ENCODE data around the gene DGLUCY. TPM values are rescaled to one million over a fixed set of nuclear protein-coding genes. Genes with fewer than 3 reads are reported as not detected.
"Not testable (repeated sequence)": the region's sequence is repeated elsewhere in the genome, so short reads cannot be mapped to it uniquely, and the experiment has no call there.

Gene DGLUCY
- total and polyA plus RNA-seq, 2 experiments from 2014 or later: 15.2 to 15.7 TPM

- Histone ChIP-seq H4K20me1 (ENCODE audit: insufficient read depth) (no peaks in the 10 kb centered on the region), H3K9ac (no peak overlapping the region), H3K27me3 (replicated peaks; ENCODE audit: insufficient read depth) (no peaks in the 10 kb centered on the region), H3K79me2 (ENCODE audit: insufficient read depth) (no peaks in the 10 kb centered on the region), H2AFZ (no peak overlapping the region), H3K4me1 (ENCODE audit: insufficient read depth) (0 out of 2 replicates have a peak, but pooled peaks cover 5% of the 10 kb centered on the region), H3K27ac (no peak overlapping the region), H3F3A (ENCODE audit: insufficient read depth) (peaks cover 7% of the 10 kb centered on the region), H3K36me3 (ENCODE audit: low read depth) (no peaks in the 10 kb centered on the region), H3K9me3 (ENCODE audit: low read depth) (no peaks in the 10 kb centered on the region), H3K4me3 (no peak overlapping the region), H3K4me2 (ENCODE audit: unreplicated experiment) (no peak overlapping the region), H3K9me2 (ENCODE audit: insufficient read depth) (no peaks in the 10 kb centered on the region)
- in situ Hi-C loops (cut with MboI): no loop called here
- TF ChIP-seq EZH2 (IDR thresholded peaks at IDR 0.05; ENCODE audit: insufficient read depth, poor library complexity, severe bottlenecking): no peak
- no peak for TF ChIP-seq EZH2phosphoT487 (IDR thresholded peaks at IDR 0.05; ENCODE audit: insufficient read depth, low read depth)
- WGBS, 2 experiments (ENCODE audit: low coverage in 1 of 2, low lambda C conversion rate in 2 of 2, missing lambda C conversion rate in 2 of 2): 96 to 100% methylated on average over 2 of the region's 2 CpGs
- no peak for DNase-seq
These were observed 149.5 kb downstream of the DGLUCY start for GRCh38 chr14:91263329-91263728.

GRCh38 chr14:91264151-91265150 lies 150.6 kb downstream of the DGLUCY start:
- H3F3A ChIP-seq (ENCODE audit: insufficient read depth): no peaks in the 10 kb centered on the region
- peaks cover 4% of the 10 kb centered on the region; the same call in 1 of the 2 replicates for H3K4me1 ChIP-seq (ENCODE audit: insufficient read depth)
- no peaks in the 10 kb centered on the region for H3K9me3 ChIP-seq (ENCODE audit: low read depth)
- no peak for TF ChIP-seq EZH2 (IDR thresholded peaks at IDR 0.05; ENCODE audit: insufficient read depth, poor library complexity, severe bottlenecking)
- TF ChIP-seq EZH2phosphoT487 (IDR thresholded peaks at IDR 0.05; ENCODE audit: insufficient read depth, low read depth): no peak
- in situ Hi-C loops (cut with MboI): no loop called here
- DNase-seq: peak; percentile 59
- H3K4me3 ChIP-seq: peak overlapping the region; percentile 70
- peak overlapping the region; percentile 53 for H3K4me2 ChIP-seq (ENCODE audit: unreplicated experiment)
- H3K27ac ChIP-seq: no peak overlapping the region
- no peaks in the 10 kb centered on the region for H3K79me2 ChIP-seq (ENCODE audit: insufficient read depth)
- no peaks in the 10 kb centered on the region for H3K9me2 ChIP-seq (ENCODE audit: insufficient read depth)
- no peaks in the 10 kb centered on the region for H4K20me1 ChIP-seq (ENCODE audit: insufficient read depth)
- WGBS, 2 experiments (ENCODE audit: low coverage in 1 of 2, low lambda C conversion rate in 2 of 2, missing lambda C conversion rate in 2 of 2): 25 to 31% methylated on average over 42 to 49 of the region's 69 CpGs
- H3K27me3 ChIP-seq (replicated peaks; ENCODE audit: insufficient read depth): no peaks in the 10 kb centered on the region
- peak overlapping the region; percentile 63 for H3K9ac ChIP-seq
- peak overlapping the region; percentile 79 for H2AFZ ChIP-seq
- H3K36me3 ChIP-seq (ENCODE audit: low read depth): no peaks in the 10 kb centered on the region

DNA sequence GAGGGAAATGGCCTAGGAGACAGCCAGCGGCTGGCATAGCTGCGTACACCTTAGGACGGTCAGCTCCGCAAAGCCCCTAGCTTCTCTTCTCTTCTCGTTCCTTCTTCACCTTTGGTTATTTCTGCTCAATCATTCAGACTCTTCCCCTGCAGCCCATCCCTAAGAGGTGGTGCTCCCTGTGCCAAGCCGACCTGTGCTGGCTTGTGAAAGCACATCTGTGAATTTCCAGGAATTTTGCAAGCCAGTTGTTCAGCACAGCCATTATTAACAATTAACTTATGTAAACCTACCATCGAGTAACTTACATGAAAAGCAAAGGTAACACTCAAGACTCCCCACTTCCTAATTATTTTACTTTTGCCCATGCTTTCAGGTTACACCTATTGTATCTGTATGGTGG lies 151.5 kb downstream of the DGLUCY start:
- H3K4me3 ChIP-seq: no peak overlapping the region

DNA sequence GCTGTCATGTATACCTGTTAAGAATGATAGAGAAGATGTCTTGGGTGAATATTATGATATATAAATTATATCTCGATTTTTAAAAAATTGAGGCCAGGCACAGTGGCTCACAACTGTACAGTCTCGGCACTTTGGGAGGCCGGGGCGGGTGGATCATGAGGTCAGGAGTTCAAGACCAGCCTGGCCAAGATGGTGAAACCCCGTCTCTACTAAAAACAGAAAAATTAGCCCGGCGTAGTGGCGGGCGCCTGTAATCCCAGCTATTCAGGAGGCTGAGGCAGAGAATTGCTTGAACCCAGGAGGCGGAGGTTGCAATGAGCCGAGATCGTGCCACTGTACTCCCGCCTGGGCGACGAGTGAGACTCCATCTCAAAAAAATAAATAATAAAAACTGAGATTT lies 152.4 kb downstream of the DGLUCY start:
- H3K9me2 ChIP-seq (ENCODE audit: insufficient read depth); H3K4me1 ChIP-seq (ENCODE audit: insufficient read depth); H3K27me3 ChIP-seq (replicated peaks; ENCODE audit: insufficient read depth); H3K4me2 ChIP-seq (ENCODE audit: unreplicated experiment); H3K36me3 ChIP-seq (ENCODE audit: low read depth); H3K27ac ChIP-seq; H4K20me1 ChIP-seq (ENCODE audit: insufficient read depth); H3K4me3 ChIP-seq; DNase-seq; H3K79me2 ChIP-seq (ENCODE audit: insufficient read depth); in situ Hi-C loops (cut with MboI); H2AFZ ChIP-seq; H3F3A ChIP-seq (ENCODE audit: insufficient read depth); H3K9ac ChIP-seq; H3K9me3 ChIP-seq (ENCODE audit: low read depth): not testable (repeated sequence)
- 95 to 96% methylated on average over 15 of the region's 15 CpGs for WGBS, 2 experiments (ENCODE audit: low coverage in 1 of 2, low lambda C conversion rate in 2 of 2, missing lambda C conversion rate in 2 of 2)

More for the DNA sequence above, 151.5 kb downstream of the DGLUCY start:
- 95 to 96% methylated on average over 7 of the region's 7 CpGs for WGBS, 2 experiments (ENCODE audit: low coverage in 1 of 2, low lambda C conversion rate in 2 of 2, missing lambda C conversion rate in 2 of 2)
- H3K9ac ChIP-seq: no peak overlapping the region
- no peaks in the 10 kb centered on the region for H3K9me3 ChIP-seq (ENCODE audit: low read depth)
- no peak overlapping the region for H3K4me2 ChIP-seq (ENCODE audit: unreplicated experiment)
- no peaks in the 10 kb centered on the region for H3F3A ChIP-seq (ENCODE audit: insufficient read depth)
- H3K27ac ChIP-seq: no peak overlapping the region
- in situ Hi-C loops (cut with MboI): no loop called here
- no peaks in the 10 kb centered on the region for H3K27me3 ChIP-seq (replicated peaks; ENCODE audit: insufficient read depth)
- H3K4me1 ChIP-seq (ENCODE audit: insufficient read depth): peaks cover 8% of the 10 kb centered on the region; the same call in 1 of the 2 replicates
- H4K20me1 ChIP-seq (ENCODE audit: insufficient read depth): no peaks in the 10 kb centered on the region
- H3K36me3 ChIP-seq (ENCODE audit: low read depth): no peaks in the 10 kb centered on the region
- H2AFZ ChIP-seq: no peak overlapping the region
- TF ChIP-seq EZH2phosphoT487 (IDR thresholded peaks at IDR 0.05; ENCODE audit: insufficient read depth, low read depth) (no peak), EZH2 (IDR thresholded peaks at IDR 0.05; ENCODE audit: insufficient read depth, poor library complexity, severe bottlenecking) (no peak)
- no peaks in the 10 kb centered on the region for H3K9me2 ChIP-seq (ENCODE audit: insufficient read depth)
- no peaks in the 10 kb centered on the region for H3K79me2 ChIP-seq (ENCODE audit: insufficient read depth)
- no peak for DNase-seq

Measured in GM23248 (cell line).